Endothelial cell of umbilical vein (primary cell): ENCODE measurements around the gene KIAA2012. TPM values are rescaled to one million over a fixed set of nuclear protein-coding genes. Genes with fewer than 3 reads are reported as not detected.

Experiments
- BruUV-seq: library from RNA; stranded (reverse); fragments of 400-500 nt; replicated peaks from 2 replicates; lab custom pipeline; 2021; lab: Mats Ljungman, UMichigan
- CTCF ChIA-PET: fragments of 300-600, 350-600 bp; sonication (Branson Sonifier 250); formaldehyde crosslinking; loops from one replicate; lab custom pipeline; 2021; ENCODE audit warnings: antibody characterized with exemption, inconsistent platforms; lab: Charles Lee
- POLR2A ChIA-PET: fragments of 300-600, 350-600 bp; sonication (Branson Sonifier 250); formaldehyde crosslinking; loops from one replicate; lab custom pipeline; 2021; ENCODE audit warnings: antibody characterized with exemption, inconsistent platforms; lab: Charles Lee
- DNase-seq: peaks from one replicate; pipeline ENCODE4 v3.0.0-alpha.2; 2011; ENCODE audit warnings: low read depth, low spot score
- FAIRE-seq: peaks from 2 replicates; lab custom pipeline; 2011; peaks lifted over from hg19 to GRCh38; lab: Jason Lieb, UNC
- H2AFZ ChIP-seq: 2 replicates; pipeline ENCODE4 v1.6.0; 2012; ENCODE audit warnings: low read depth, low read length, control low read depth, inconsistent platforms
- H3K27ac ChIP-seq: 2 replicates; pipeline ENCODE4 v1.5.1; 2011; ENCODE audit warnings: low read depth, mild to moderate bottlenecking, control low read depth, low read length, moderate library complexity; ENCODE audit not compliant: insufficient read depth
- H3K27me3 ChIP-seq, 2 experiments: 2 replicates each; pipeline versions ENCODE4 v1.6.0 to v1.6.1; 2011; ENCODE audit warnings: low read length in 2 of 2, mixed read lengths in 1 of 2; ENCODE audit not compliant: control insufficient read depth in 2 of 2, insufficient read depth in 2 of 2
- H3K36me3 ChIP-seq, 2 experiments: 2 replicates in 1 of 2; 3 replicates in 1 of 2; pipeline ENCODE4 v1.5.1; 2011; ENCODE audit warnings: low read length in 2 of 2, mild to moderate bottlenecking in 1 of 2, moderate library complexity in 1 of 2; ENCODE audit not compliant: control insufficient read depth in 2 of 2, insufficient read depth in 2 of 2; ENCODE audit errors: extremely low read depth in 1 of 2
- H3K4me1 ChIP-seq: 3 replicates; pipeline ENCODE4 v1.5.1; 2011; ENCODE audit warnings: mild to moderate bottlenecking, low read length; ENCODE audit not compliant: control insufficient read depth, insufficient read depth; ENCODE audit errors: extremely low read depth
- H3K4me2 ChIP-seq: 2 replicates; pipeline ENCODE4 v1.6.1; 2011; ENCODE audit warnings: low read length, control low read depth, mixed read lengths; ENCODE audit not compliant: insufficient read depth
- H3K4me3 ChIP-seq, 3 experiments: fragments of 200-600 bp in 1 of 3; sonication (generic), shearing (Covaris generic) in 1 of 3; replicated peaks in 1 of 3; 2 replicates each; pipeline ENCODE4 v1.5.1; 2011 to 2016; ENCODE audit warnings: control low read depth in 3 of 3, low read length in 3 of 3, mild to moderate bottlenecking in 2 of 3, inconsistent platforms in 1 of 3, low read depth in 1 of 3, moderate library complexity in 1 of 3; ENCODE audit not compliant: insufficient read depth in 1 of 3
- H3K79me2 ChIP-seq: 2 replicates; pipeline ENCODE4 v1.6.0; 2012; ENCODE audit warnings: low read length, inconsistent platforms; ENCODE audit not compliant: control insufficient read depth, insufficient read depth
- H3K9ac ChIP-seq: replicated peaks from 2 replicates; pipeline ENCODE3; 2011; ENCODE audit warnings: low read length, control low read depth; ENCODE audit not compliant: insufficient read depth; ENCODE audit errors: extremely low read depth
- H3K9me1 ChIP-seq: replicated peaks from 3 replicates; pipeline ENCODE4 v1.6.0; 2011; ENCODE audit warnings: mild to moderate bottlenecking, low read length; ENCODE audit not compliant: control insufficient read depth, insufficient read depth; ENCODE audit errors: extremely low read depth
- H3K9me3 ChIP-seq: replicated peaks from 2 replicates; pipeline ENCODE4 v1.5.1; 2012; ENCODE audit warnings: low read length, inconsistent platforms; ENCODE audit not compliant: control insufficient read depth, insufficient read depth
- H4K20me1 ChIP-seq: replicated peaks from 2 replicates; pipeline ENCODE3; 2011; ENCODE audit warnings: mild to moderate bottlenecking, low read length; ENCODE audit not compliant: control insufficient read depth, insufficient read depth; ENCODE audit errors: extremely low read depth
- CTCF ChIP-seq, 2 donors: IDR thresholded peaks; 1 replicate in 1 of 2; 2 replicates in 1 of 2; pipeline ENCODE4 v1.5.1; 2011; ENCODE audit warnings: low read length in 2 of 2, mild to moderate bottlenecking in 2 of 2, moderate library complexity in 2 of 2, control low read depth in 1 of 2, inconsistent platforms in 1 of 2, low read depth in 1 of 2; ENCODE audit not compliant: insufficient read depth in 1 of 2; ENCODE audit errors: extremely low read depth in 1 of 2
- EZH2 ChIP-seq: IDR thresholded peaks from 2 replicates; pipeline ENCODE4 v1.6.1; 2012; ENCODE audit warnings: borderline replicate concordance, low read depth, mild to moderate bottlenecking, moderate library complexity, low read length, inconsistent platforms; ENCODE audit not compliant: severe bottlenecking
- FOS ChIP-seq: IDR thresholded peaks from 2 replicates; pipeline ENCODE4 v1.6.1; 2011; ENCODE audit warnings: mild to moderate bottlenecking, low read length, moderate library complexity, borderline replicate concordance; ENCODE audit not compliant: insufficient read depth
- GATA2 ChIP-seq: IDR thresholded peaks from 2 replicates; pipeline ENCODE4 v1.7.0; 2011; ENCODE audit warnings: low read depth, mild to moderate bottlenecking, moderate library complexity, mixed read lengths, low read length; ENCODE audit not compliant: insufficient read length, insufficient read depth
- JUN ChIP-seq: IDR thresholded peaks from 2 replicates; pipeline ENCODE4 v1.6.1; 2011; ENCODE audit warnings: borderline replicate concordance, low read depth; ENCODE audit not compliant: insufficient read length, insufficient read depth
- MAX ChIP-seq: IDR thresholded peaks from 2 replicates; pipeline ENCODE4 v1.6.1; 2011; ENCODE audit not compliant: insufficient read depth, insufficient read length
- MYC ChIP-seq: IDR thresholded peaks from one replicate; pipeline ENCODE4 v1.6.1; 2011; ENCODE audit warnings: mild to moderate bottlenecking, low read depth, low read length
- POLR2A ChIP-seq: IDR thresholded peaks from 2 replicates; pipeline ENCODE4 v1.6.1; 2012; ENCODE audit warnings: low read depth, mild to moderate bottlenecking, control low read depth, low read length
- POLR2AphosphoS5 ChIP-seq: IDR thresholded peaks from 2 replicates; pipeline ENCODE4 v1.6.1; 2012; ENCODE audit warnings: low read depth, mild to moderate bottlenecking, control low read depth, low read length, moderate library complexity; ENCODE audit not compliant: insufficient read depth
- dilution Hi-C: fragments of 300-500 bp; cut with MboI; formaldehyde crosslinking; loops from one replicate; pipeline ENCODE4 v1.15.0; 2019; ENCODE audit warnings: low sequenced_read_pairs; ENCODE audit not compliant: extremely low pct_ligation_motif_present
- intact Hi-C: fragments of 100-400 bp; cut with micrococcal nuclease; formaldehyde crosslinking; loops from one replicate; pipeline ENCODE4 v1.10.0; 2022
- polyA plus RNA-seq, 4 experiments: library from polyadenylated mRNA; depleted of rRNA in 3 of 4; stranded (reverse) in 3 of 4; unstranded in 1 of 4; fragments of >200 nt; gene quantifications; 2 replicates each; pipeline versions ENCODE4 v1.2.1 to v1.2.3, GENCODE V29; 2011 to 2012; ENCODE audit warnings: missing spikeins in 1 of 4
- total RNA-seq: library from RNA; stranded (reverse); gene quantifications from 2 replicates; pipeline ENCODE4 v1.2.3, GENCODE V29; 2021

Gene KIAA2012
- total and polyA plus RNA-seq, 2 donors (not counting 3 experiments of a cell fraction or from before 2014, with no cell fraction given): not detected

- no peaks in the 10 kb centered on the region for H3K9me1 ChIP-seq
- no peak overlapping the region for H3K9ac ChIP-seq
- FAIRE-seq (no peak), DNase-seq (no peak)
- no peak overlapping the region for H2AFZ ChIP-seq
- no peaks in the 10 kb centered on the region for H3K4me1 ChIP-seq
- no peak overlapping the region for H3K4me3 ChIP-seq
- no peaks in the 10 kb centered on the region for H3K9me3 ChIP-seq
- TF ChIP-seq GATA2: no peak
- no peak for TF ChIP-seq EZH2
- TF ChIP-seq JUN: no peak
- no peak for TF ChIP-seq FOS
- no peak for TF ChIP-seq CTCF (IDR thresholded peaks at IDR 0.05; ENCODE audit: extremely low read depth in 1 of 2, insufficient read depth in 1 of 2, low read depth in 1 of 2, low read length in 2 of 2)
- no peak for TF ChIP-seq POLR2A
- TF ChIP-seq MAX: no peak
- no peak for TF ChIP-seq POLR2AphosphoS5
- TF ChIP-seq MYC: no peak
- BruUV-seq: no TSS peak
- H3K36me3 ChIP-seq: no peaks in the 10 kb centered on the region
- POLR2A ChIA-PET: no interaction called here
- intact Hi-C loops (no loop called here), dilution Hi-C loops (no loop called here)
- no peaks in the 10 kb centered on the region for H3K79me2 ChIP-seq
- CTCF ChIA-PET: no interaction called here
- H3K27me3 ChIP-seq: peaks cover 20 to 34% of the 10 kb centered on the region in 2 experiments
- H3K27ac ChIP-seq: no peak overlapping the region
- H3K4me2 ChIP-seq: no peak overlapping the region
- no peaks in the 10 kb centered on the region for H4K20me1 ChIP-seq
Observed at GRCh38 chr2:202024871-202025270, 48.2 kb upstream of the KIAA2012 start.
